Measurements from ENCODE around the gene GABBR1. TPM values are rescaled to one million over a fixed set of nuclear protein-coding genes. Genes with fewer than 3 reads are reported as not detected.

The GABBR1 gene
- total and polyA plus RNA-seq, 2 donors (not counting 1 experiment from before 2014, with no cell fraction given), result 198 to 241 TPM

- intact Hi-C loops (cut with micrococcal nuclease), result no loop called here
- no peaks in the 10 kb centered on the region for H3K9me3 Mint-ChIP-seq (ENCODE audit: insufficient read depth)
- peak; percentile 28 for DNase-seq
- H4K20me1 ChIP-seq (ENCODE audit: control insufficient read depth, insufficient read depth, low read length, poor library complexity, severe bottlenecking), result peaks cover 22% of the 10 kb centered on the region
- ChIA-PET CTCF (interaction anchor here (13.5 kb wide), 1 partner anchor 20 kb away, joined by 226 read pairs; no protein-coding TSS in a partner anchor), POLR2A (no interaction called here)
- H3K36me3 ChIP-seq (replicated peaks in 1 of 2; ENCODE audit: control extremely low read depth in 1 of 2, control insufficient read depth in 1 of 2, extremely low read depth in 1 of 2, insufficient read depth in 2 of 2, low read length in 1 of 2), result peaks cover 0 to 6% of the 10 kb centered on the region in 2 experiments
- H3K4me2 ChIP-seq (replicated peaks; ENCODE audit: low read depth, low read length, poor library complexity, severe bottlenecking), result peak overlapping the region; percentile 98
- no peak overlapping the region for H3K4me3 ChIP-seq (ENCODE audit: control extremely low read depth in 1 of 5, extremely low read depth in 1 of 5, insufficient read depth in 1 of 5, low read depth in 2 of 5, low read length in 4 of 5)
- peak overlapping the region; percentile 82 for H3K27ac Mint-ChIP-seq
- ATAC-seq (ENCODE audit: low read depth), result no peak
- peaks cover 15% of the 10 kb centered on the region for H3K79me2 ChIP-seq (ENCODE audit: control insufficient read depth, insufficient read depth, low read length)
- no peaks in the 10 kb centered on the region for H3K9me3 ChIP-seq (ENCODE audit: control extremely low read depth in 1 of 3, control insufficient read depth in 2 of 3, insufficient read depth in 1 of 3, low read length in 2 of 3)
- peak overlapping the region; percentile 87 for H3K4me3 Mint-ChIP-seq
- H2AFZ ChIP-seq (ENCODE audit: insufficient read depth, low read depth, low read length, poor library complexity, severe bottlenecking), result no peak overlapping the region
- no peaks in the 10 kb centered on the region for H3K27me3 Mint-ChIP-seq
- no peak for TF ChIP-seq EZH2 (IDR thresholded peaks at IDR 0.05; ENCODE audit: borderline replicate concordance, insufficient read depth, low read depth, low read length, poor library complexity, severe bottlenecking)
- TF ChIP-seq CTCF (IDR thresholded peaks at IDR 0.05), result no peak
- no peak overlapping the region for H3K9ac ChIP-seq (ENCODE audit: low read length)
- peaks cover 69% of the 10 kb centered on the region for H3K4me1 Mint-ChIP-seq
- 85% methylated on average over 10 of the region's 14 CpGs for WGBS (ENCODE audit: insufficient coverage)
- peaks cover 33 to 69% of the 10 kb centered on the region in 2 donors for H3K4me1 ChIP-seq (ENCODE audit: control insufficient read depth in 2 of 2, insufficient read depth in 2 of 2, low read length in 2 of 2)
- no peaks in the 10 kb centered on the region for H3K27me3 ChIP-seq (replicated peaks in 1 of 4; ENCODE audit: control extremely low read depth in 1 of 4, control insufficient read depth in 3 of 4, insufficient read depth in 4 of 4, low read length in 3 of 4)
- no peak overlapping the region for H3K27ac ChIP-seq (ENCODE audit: low read length in 2 of 2)
These were observed 1.7 kb downstream of the GABBR1 start for GRCh38 chr6:29631209-29631810.

GRCh38 chr6:29630315-29630714, 2.7 kb downstream of the GABBR1 start:
- DNase-seq, result no peak
- 96% methylated on average over 7 of the region's 9 CpGs for WGBS (ENCODE audit: insufficient coverage)
- peaks cover 0 to 6% of the 10 kb centered on the region in 2 experiments for H3K36me3 ChIP-seq (replicated peaks in 1 of 2; ENCODE audit: control extremely low read depth in 1 of 2, control insufficient read depth in 1 of 2, extremely low read depth in 1 of 2, insufficient read depth in 2 of 2, low read length in 1 of 2)
- no peak for ATAC-seq (ENCODE audit: low read depth)
- no peak overlapping the region for H3K9ac ChIP-seq (ENCODE audit: low read length)
- no peak overlapping the region for H3K4me2 ChIP-seq (replicated peaks; ENCODE audit: low read depth, low read length, poor library complexity, severe bottlenecking)
- H3K4me1 ChIP-seq (ENCODE audit: control insufficient read depth in 2 of 2, insufficient read depth in 2 of 2, low read length in 2 of 2), result peaks cover 33 to 62% of the 10 kb centered on the region in 2 donors
- POLR2A ChIA-PET, result no interaction called here
- H3K4me3 ChIP-seq (ENCODE audit: control extremely low read depth in 1 of 5, extremely low read depth in 1 of 5, insufficient read depth in 1 of 5, low read depth in 2 of 5, low read length in 4 of 5), result no peak overlapping the region
- CTCF ChIA-PET, result interaction anchor here (1.5 to 13.5 kb wide), 2 partner anchors 11 to 21 kb away, joined by 5 to 226 read pairs; no protein-coding TSS in a partner anchor
- Mint-ChIP-seq H3K9me3 (ENCODE audit: insufficient read depth) (no peaks in the 10 kb centered on the region), H3K4me1 (peaks cover 63% of the 10 kb centered on the region), H3K4me3 (peak overlapping the region; percentile 87), H3K27me3 (no peaks in the 10 kb centered on the region), H3K27ac (no peak overlapping the region)
- H4K20me1 ChIP-seq (ENCODE audit: control insufficient read depth, insufficient read depth, low read length, poor library complexity, severe bottlenecking), result peaks cover 22% of the 10 kb centered on the region
- intact Hi-C loops (cut with micrococcal nuclease), result no loop called here
- no peak overlapping the region for H3K27ac ChIP-seq (ENCODE audit: low read length in 2 of 2)
- H3K27me3 ChIP-seq (replicated peaks in 1 of 4; ENCODE audit: control extremely low read depth in 1 of 4, control insufficient read depth in 3 of 4, insufficient read depth in 4 of 4, low read length in 3 of 4), result no peaks in the 10 kb centered on the region
- no peaks in the 10 kb centered on the region for H3K9me3 ChIP-seq (ENCODE audit: control extremely low read depth in 1 of 3, control insufficient read depth in 2 of 3, insufficient read depth in 1 of 3, low read length in 2 of 3)
- TF ChIP-seq CTCF (IDR thresholded peaks at IDR 0.05) (no peak), EZH2 (IDR thresholded peaks at IDR 0.05; ENCODE audit: borderline replicate concordance, insufficient read depth, low read depth, low read length, poor library complexity, severe bottlenecking) (no peak)
- peaks cover 15% of the 10 kb centered on the region for H3K79me2 ChIP-seq (ENCODE audit: control insufficient read depth, insufficient read depth, low read length)
- H2AFZ ChIP-seq (ENCODE audit: insufficient read depth, low read depth, low read length, poor library complexity, severe bottlenecking), result no peak overlapping the region
